Caco-2 (cell line): Measurements from ENCODE around the gene UNCX. TPM values are rescaled to one million over a fixed set of nuclear protein-coding genes. Genes with fewer than 3 reads are reported as not detected.

Experiments used
- BruUV-seq: library from RNA; stranded (reverse); fragments of 400-500 nt; replicated peaks from 2 replicates; lab custom pipeline; 2021; lab: Mats Ljungman, UMichigan
- CTCF ChIA-PET: fragments of 300-600 bp; sonication (Branson Sonifier 250); formaldehyde crosslinking; loops from one replicate; lab custom pipeline; 2022; ENCODE audit warnings: antibody characterized with exemption; lab: Charles Lee
- POLR2A ChIA-PET: fragments of 300-600 bp; sonication (Branson Sonifier 250); formaldehyde crosslinking; loops from one replicate; lab custom pipeline; 2022; ENCODE audit warnings: antibody characterized with exemption; lab: Charles Lee
- DNase-seq, 2 experiments: peaks; one replicate each; pipeline versions ENCODE4 v3.0.0 to v3.0.0-alpha.2; 2020 to 2022
- H3K27me3 ChIP-seq: replicated peaks from 2 replicates; pipeline ENCODE4 v1.6.0; 2011; ENCODE audit warnings: low read length; ENCODE audit not compliant: control insufficient read depth, insufficient read depth
- H3K36me3 ChIP-seq: 2 replicates; pipeline ENCODE4 v1.5.1; 2011; ENCODE audit warnings: low read length; ENCODE audit not compliant: control insufficient read depth, insufficient read depth
- H3K4me1 ChIP-seq: fragments of 250-450 bp; sonication (Bioruptor Pico); 2 replicates; pipeline ENCODE4 v1.5.1; 2020; ENCODE audit warnings: mild to moderate bottlenecking
- H3K4me3 ChIP-seq: 2 replicates; pipeline ENCODE4 v1.5.1; 2011; ENCODE audit warnings: low read depth, mild to moderate bottlenecking, control low read depth, low read length
- H3K9me3 ChIP-seq: fragments of 250-450 bp; sonication (Bioruptor Pico); 2 replicates; pipeline ENCODE4 v1.5.1; 2020; ENCODE audit warnings: mild to moderate bottlenecking, moderate library complexity
- H3K27ac Mint-ChIP-seq: one replicate; pipeline ENCODE4 v1.8.0; 2022; ENCODE audit warnings: mixed read lengths; ENCODE audit not compliant: unreplicated experiment
- H3K27me3 Mint-ChIP-seq: one replicate; pipeline ENCODE4 v1.8.0; 2022; ENCODE audit warnings: mixed read lengths; ENCODE audit not compliant: insufficient read depth, unreplicated experiment
- H3K36me3 Mint-ChIP-seq: one replicate; pipeline ENCODE4 v1.8.0; 2022; ENCODE audit warnings: mild to moderate bottlenecking, mixed read lengths; ENCODE audit not compliant: insufficient read depth, unreplicated experiment
- H3K4me1 Mint-ChIP-seq: one replicate; pipeline ENCODE4 v1.8.0; 2022; ENCODE audit warnings: low read depth, mixed read lengths; ENCODE audit not compliant: unreplicated experiment
- H3K4me3 Mint-ChIP-seq: one replicate; pipeline ENCODE4 v1.8.0; 2022; ENCODE audit warnings: mild to moderate bottlenecking, moderate library complexity, mixed read lengths; ENCODE audit not compliant: unreplicated experiment
- H3K9me3 Mint-ChIP-seq: one replicate; pipeline ENCODE4 v1.8.0; 2022; ENCODE audit warnings: mixed read lengths; ENCODE audit not compliant: unreplicated experiment
- intact Hi-C: fragments of 100-400 bp; cut with micrococcal nuclease; formaldehyde crosslinking; loops from one replicate; pipeline ENCODE4 v1.10.0; 2022; ENCODE audit not compliant: unreplicated experiment
- total RNA-seq: library from RNA; stranded (reverse); gene quantifications from 2 replicates; pipeline ENCODE4 v1.2.3, GENCODE V29; 2022
- TF ChIP-seq, protein P1 (sequence below), 2 experiments: fragments of 200-600 bp in 1 of 2; IDR thresholded peaks; 1 replicate in 1 of 2; 2 replicates in 1 of 2; pipeline versions ENCODE4 v1.5.1 to v1.8.0; 2011 to 2022; ENCODE audit warnings: antibody characterized with exemption in 1 of 2, control low read depth in 1 of 2, inconsistent platforms in 1 of 2, low read depth in 1 of 2, low read length in 1 of 2, mild to moderate bottlenecking in 1 of 2, moderate library complexity in 1 of 2; ENCODE audit not compliant: insufficient read depth in 1 of 2, severe bottlenecking in 1 of 2, unreplicated experiment in 1 of 2

UNCX gene
- total RNA-seq, 1 experiment from 2014 or later: not detected

GRCh38 chr7:1251796-1252539, 19.3 kb downstream of the UNCX start:
- Mint-ChIP-seq H3K27me3 (peaks cover 11% of the 10 kb centered on the region), H3K36me3 (no peaks in the 10 kb centered on the region)
- TF ChIP-seq, protein P1, sequence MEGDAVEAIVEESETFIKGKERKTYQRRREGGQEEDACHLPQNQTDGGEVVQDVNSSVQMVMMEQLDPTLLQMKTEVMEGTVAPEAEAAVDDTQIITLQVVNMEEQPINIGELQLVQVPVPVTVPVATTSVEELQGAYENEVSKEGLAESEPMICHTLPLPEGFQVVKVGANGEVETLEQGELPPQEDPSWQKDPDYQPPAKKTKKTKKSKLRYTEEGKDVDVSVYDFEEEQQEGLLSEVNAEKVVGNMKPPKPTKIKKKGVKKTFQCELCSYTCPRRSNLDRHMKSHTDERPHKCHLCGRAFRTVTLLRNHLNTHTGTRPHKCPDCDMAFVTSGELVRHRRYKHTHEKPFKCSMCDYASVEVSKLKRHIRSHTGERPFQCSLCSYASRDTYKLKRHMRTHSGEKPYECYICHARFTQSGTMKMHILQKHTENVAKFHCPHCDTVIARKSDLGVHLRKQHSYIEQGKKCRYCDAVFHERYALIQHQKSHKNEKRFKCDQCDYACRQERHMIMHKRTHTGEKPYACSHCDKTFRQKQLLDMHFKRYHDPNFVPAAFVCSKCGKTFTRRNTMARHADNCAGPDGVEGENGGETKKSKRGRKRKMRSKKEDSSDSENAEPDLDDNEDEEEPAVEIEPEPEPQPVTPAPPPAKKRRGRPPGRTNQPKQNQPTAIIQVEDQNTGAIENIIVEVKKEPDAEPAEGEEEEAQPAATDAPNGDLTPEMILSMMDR (IDR thresholded peaks at IDR 0.05; ENCODE audit: insufficient read depth in 1 of 2, low read depth in 1 of 2, low read length in 1 of 2, severe bottlenecking in 1 of 2, unreplicated experiment in 1 of 2): no peak

GRCh38 chr7:1252540-1253090, 19.9 kb downstream of the UNCX start:
- ChIA-PET POLR2A (no interaction called here), CTCF (no interaction called here)
- Histone ChIP-seq H3K36me3 (no peaks in the 10 kb centered on the region), H3K4me1 (0 out of 2 replicates have a peak, but pooled peaks cover 7% of the 10 kb centered on the region), H3K27me3 (no peaks in the 10 kb centered on the region; the same call in 1 of the 2 replicates), H3K9me3 (no peaks in the 10 kb centered on the region), H3K4me3 (no peak overlapping the region)
- no peak overlapping the region for H3K27ac Mint-ChIP-seq
- intact Hi-C loops: no loop called here
- TF ChIP-seq, protein P1 (IDR thresholded peaks at IDR 0.05; ENCODE audit: insufficient read depth in 1 of 2, low read depth in 1 of 2, low read length in 1 of 2, severe bottlenecking in 1 of 2, unreplicated experiment in 1 of 2): no peak
- DNase-seq: no peak
- H3K27me3 Mint-ChIP-seq: peaks cover 11% of the 10 kb centered on the region
- peaks cover 8% of the 10 kb centered on the region for H3K4me1 Mint-ChIP-seq
- no peak overlapping the region for H3K4me3 Mint-ChIP-seq
- no peaks in the 10 kb centered on the region for H3K9me3 Mint-ChIP-seq
- no TSS peak for BruUV-seq
- no peaks in the 10 kb centered on the region for H3K36me3 Mint-ChIP-seq

More at GRCh38 chr7:1251796-1252539, 19.3 kb downstream of the UNCX start:
- intact Hi-C loops: no loop called here
- POLR2A ChIA-PET: no interaction called here
- H3K9me3 ChIP-seq: no peaks in the 10 kb centered on the region
- no peak overlapping the region for H3K4me3 ChIP-seq
- H3K27me3 ChIP-seq: no peaks in the 10 kb centered on the region; the same call in 1 of the 2 replicates
- no peak overlapping the region for H3K27ac Mint-ChIP-seq
- no peaks in the 10 kb centered on the region for H3K36me3 ChIP-seq
- no peak overlapping the region for H3K4me3 Mint-ChIP-seq
- 0 out of 2 replicates have a peak, but pooled peaks cover 7% of the 10 kb centered on the region for H3K4me1 ChIP-seq
- BruUV-seq: no TSS peak
- H3K9me3 Mint-ChIP-seq: no peaks in the 10 kb centered on the region
- no peak for DNase-seq
- CTCF ChIA-PET: no interaction called here
- H3K4me1 Mint-ChIP-seq: peaks cover 8% of the 10 kb centered on the region

DNA sequence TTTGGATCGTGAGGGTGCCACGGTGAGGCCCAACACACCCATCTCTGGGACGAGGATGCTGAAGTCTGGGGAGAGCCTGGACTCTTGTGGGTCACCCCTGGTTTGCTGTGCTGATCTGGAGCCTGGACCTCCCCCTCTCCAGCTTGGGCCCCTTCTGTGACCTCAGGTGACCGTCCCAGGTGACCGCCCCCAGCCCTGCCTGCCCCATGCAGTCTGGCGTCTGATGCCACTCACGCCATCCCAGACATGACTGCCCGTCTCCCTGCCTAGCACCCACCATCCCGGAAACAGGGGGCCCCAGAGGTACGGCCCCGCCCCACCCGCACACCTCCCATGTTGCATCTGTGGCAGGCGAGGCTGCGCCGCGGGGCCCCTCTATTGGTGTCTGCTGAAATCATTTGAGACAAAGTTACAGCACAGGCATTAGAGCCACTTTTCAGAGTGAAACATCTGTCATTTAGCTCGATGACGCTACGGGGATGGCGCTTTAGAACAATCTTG, 21.1 kb downstream of the UNCX start:
- peaks cover 8% of the 10 kb centered on the region for H3K4me1 Mint-ChIP-seq
- Histone ChIP-seq H3K4me1 (0 out of 2 replicates have a peak, but pooled peaks cover 7% of the 10 kb centered on the region), H3K9me3 (no peaks in the 10 kb centered on the region), H3K4me3 (no peak overlapping the region), H3K36me3 (no peaks in the 10 kb centered on the region), H3K27me3 (no peaks in the 10 kb centered on the region)
- ChIA-PET POLR2A (no interaction called here), CTCF (no interaction called here)
- intact Hi-C loops: no loop called here
- no peaks in the 10 kb centered on the region for H3K36me3 Mint-ChIP-seq
- TF ChIP-seq, protein P1 (IDR thresholded peaks at IDR 0.05; ENCODE audit: insufficient read depth in 1 of 2, low read depth in 1 of 2, low read length in 1 of 2, severe bottlenecking in 1 of 2, unreplicated experiment in 1 of 2): no peak
- H3K27me3 Mint-ChIP-seq: peaks cover 6% of the 10 kb centered on the region
- DNase-seq: no peak
- H3K27ac Mint-ChIP-seq: no peak overlapping the region
- H3K4me3 Mint-ChIP-seq: peak overlapping the region; percentile 47
- no TSS peak for BruUV-seq
- no peaks in the 10 kb centered on the region for H3K9me3 Mint-ChIP-seq
